Measurements from ENCODE around the gene AFDN. TPM values are rescaled to one million over a fixed set of nuclear protein-coding genes. Genes with fewer than 3 reads are reported as not detected.

Gene AFDN
- total and polyA plus RNA-seq, 2 of the 8 experiments (the other 6 are each of a cell fraction or from before 2014, with no cell fraction given) = 53.4 to 192 TPM

DNA sequence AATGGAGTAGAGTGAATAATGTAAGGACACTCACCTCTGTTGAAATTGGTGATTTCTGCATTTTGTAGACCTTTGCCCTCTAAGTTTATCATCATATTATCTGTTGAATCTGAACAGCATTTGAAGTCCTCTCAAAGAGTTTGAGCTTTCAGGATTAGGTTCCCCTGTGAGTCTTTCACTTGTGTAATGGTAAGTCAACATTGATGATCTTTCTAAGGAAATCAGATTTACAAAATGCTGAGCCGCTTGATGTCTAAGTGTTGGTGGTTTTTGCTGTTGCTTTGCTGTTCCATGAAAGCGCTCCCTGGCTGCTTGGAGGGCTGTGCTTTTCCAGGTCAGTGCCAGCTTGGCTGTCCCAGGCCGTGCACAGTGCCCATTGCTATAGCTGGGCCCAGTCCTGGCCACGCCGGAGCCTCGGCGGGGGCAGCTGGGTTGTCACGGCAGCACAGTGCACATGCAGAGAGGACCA lies 136.9 kb downstream of the AFDN start (continued):
- TF ChIP-seq GABPA (IDR thresholded peaks at IDR 0.05; ENCODE audit: borderline replicate concordance, insufficient read depth, low read length) = no peak
- no peak for TF ChIP-seq YY1 (IDR thresholded peaks at IDR 0.05; ENCODE audit: low read depth, low read length)
- TF ChIP-seq RAD21 (IDR thresholded peaks at IDR 0.05 in 1 of 2, conservative IDR thresholded peaks at IDR 0.05 in 1 of 2; ENCODE audit: low read depth in 2 of 2, low read length in 2 of 2) = no peak
- TF ChIP-seq POLR2AphosphoS5 (IDR thresholded peaks at IDR 0.05; ENCODE audit: low read depth, low read length) = no peak
- TF ChIP-seq, protein P1, sequence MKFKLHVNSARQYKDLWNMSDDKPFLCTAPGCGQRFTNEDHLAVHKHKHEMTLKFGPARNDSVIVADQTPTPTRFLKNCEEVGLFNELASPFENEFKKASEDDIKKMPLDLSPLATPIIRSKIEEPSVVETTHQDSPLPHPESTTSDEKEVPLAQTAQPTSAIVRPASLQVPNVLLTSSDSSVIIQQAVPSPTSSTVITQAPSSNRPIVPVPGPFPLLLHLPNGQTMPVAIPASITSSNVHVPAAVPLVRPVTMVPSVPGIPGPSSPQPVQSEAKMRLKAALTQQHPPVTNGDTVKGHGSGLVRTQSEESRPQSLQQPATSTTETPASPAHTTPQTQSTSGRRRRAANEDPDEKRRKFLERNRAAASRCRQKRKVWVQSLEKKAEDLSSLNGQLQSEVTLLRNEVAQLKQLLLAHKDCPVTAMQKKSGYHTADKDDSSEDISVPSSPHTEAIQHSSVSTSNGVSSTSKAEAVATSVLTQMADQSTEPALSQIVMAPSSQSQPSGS (IDR thresholded peaks at IDR 0.05; ENCODE audit: low read length) = no peak
- no peak for TF ChIP-seq SIRT6 (IDR thresholded peaks at IDR 0.05; ENCODE audit: low read length)
- TF ChIP-seq TAF1 (IDR thresholded peaks at IDR 0.05; ENCODE audit: low read depth, low read length) = no peak
- no peak for TF ChIP-seq RXRA (IDR thresholded peaks at IDR 0.05; ENCODE audit: insufficient read depth, low read depth, low read length)

Data from H1 (cell line).